GM18499 (cell line): Measurements from ENCODE around the gene APLF.
A peak's percentile ranks its signal among the peaks of the same experiment; 100 is the strongest.

Experiments
- ATAC-seq: cut with Tn5 transposase; IDR thresholded peaks from one replicate; pipeline ENCODE4 v1.9.1; 2021; ENCODE audit warnings: moderate number of reproducible peaks; ENCODE audit not compliant: insufficient read depth, unreplicated experiment

Gene APLF, protein sequence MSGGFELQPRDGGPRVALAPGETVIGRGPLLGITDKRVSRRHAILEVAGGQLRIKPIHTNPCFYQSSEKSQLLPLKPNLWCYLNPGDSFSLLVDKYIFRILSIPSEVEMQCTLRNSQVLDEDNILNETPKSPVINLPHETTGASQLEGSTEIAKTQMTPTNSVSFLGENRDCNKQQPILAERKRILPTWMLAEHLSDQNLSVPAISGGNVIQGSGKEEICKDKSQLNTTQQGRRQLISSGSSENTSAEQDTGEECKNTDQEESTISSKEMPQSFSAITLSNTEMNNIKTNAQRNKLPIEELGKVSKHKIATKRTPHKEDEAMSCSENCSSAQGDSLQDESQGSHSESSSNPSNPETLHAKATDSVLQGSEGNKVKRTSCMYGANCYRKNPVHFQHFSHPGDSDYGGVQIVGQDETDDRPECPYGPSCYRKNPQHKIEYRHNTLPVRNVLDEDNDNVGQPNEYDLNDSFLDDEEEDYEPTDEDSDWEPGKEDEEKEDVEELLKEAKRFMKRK

DNA sequence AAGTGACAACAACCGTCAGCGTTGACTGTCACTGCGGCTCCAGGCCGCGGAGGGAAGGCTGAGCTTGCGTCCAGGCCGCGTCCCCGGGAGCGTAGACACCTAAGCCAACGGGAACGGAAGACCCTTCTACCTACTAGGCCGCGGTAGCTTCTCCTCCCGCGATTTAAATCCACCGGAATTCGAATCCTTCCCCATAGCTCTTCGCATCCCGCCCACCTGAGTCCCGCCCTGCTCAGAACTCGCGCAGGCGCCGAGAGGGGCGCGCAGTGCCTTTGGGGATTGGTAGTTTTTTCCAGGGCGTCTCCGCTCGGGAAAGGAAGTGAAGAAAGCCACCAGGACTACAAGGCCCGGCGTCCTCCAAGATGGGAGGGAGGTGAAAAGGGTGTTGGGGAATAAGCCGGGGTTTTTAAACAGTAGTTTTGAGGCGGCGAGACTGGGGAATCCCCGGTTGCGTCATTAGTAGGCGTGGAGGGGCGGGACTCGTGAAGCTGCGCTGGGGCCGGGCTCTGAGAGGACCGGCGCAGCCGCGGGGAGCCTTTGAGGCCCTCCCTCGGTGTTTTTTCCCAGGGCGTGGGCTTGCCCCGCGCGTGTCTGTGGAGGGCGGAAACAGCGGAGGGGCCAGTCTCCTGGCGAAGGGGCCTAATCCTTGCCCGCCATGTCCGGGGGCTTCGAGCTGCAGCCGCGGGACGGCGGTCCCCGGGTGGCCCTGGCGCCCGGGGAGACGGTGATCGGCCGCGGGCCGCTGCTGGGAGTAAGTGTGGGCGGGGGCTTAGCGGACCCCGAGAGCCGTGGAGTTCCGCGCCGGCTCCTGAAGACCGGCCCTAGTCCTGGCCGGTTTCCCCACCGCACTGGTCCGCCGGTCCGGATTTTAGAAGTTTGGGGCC is at the start of gene APLF, which contains the start of gene FBXO48:
TSS of gene APLF (plus strand) at position 509 of the 884 bp plus-strand sequence. CDS start at position 656, 147 bp downstream.
TSS of gene FBXO48 (minus strand) at position 218 of the 884 bp plus-strand sequence. CDS start 2,149 bp downstream, outside the sequence.
- peak; percentile 90 for ATAC-seq

DNA sequence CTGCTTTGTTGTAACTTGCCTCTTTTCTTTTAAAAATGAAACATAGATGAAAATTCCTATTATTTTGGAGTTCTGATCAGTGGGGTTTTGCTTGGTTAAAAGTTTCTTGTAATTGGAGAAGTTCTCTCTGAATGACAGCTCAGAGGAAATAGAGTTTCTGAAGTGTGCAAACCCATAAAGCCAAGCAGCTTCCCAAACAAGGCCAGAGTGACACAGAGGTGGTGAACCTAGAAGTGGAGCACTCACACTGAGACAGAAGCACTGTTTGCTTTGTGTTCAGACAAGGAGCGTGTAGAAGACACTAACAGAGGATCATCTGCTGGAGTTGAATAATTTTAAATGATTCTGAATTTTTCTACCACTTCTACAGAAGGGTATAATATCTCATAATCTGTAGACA is 49.5 kb upstream of the APLF start:
- ATAC-seq: no peak

DNA sequence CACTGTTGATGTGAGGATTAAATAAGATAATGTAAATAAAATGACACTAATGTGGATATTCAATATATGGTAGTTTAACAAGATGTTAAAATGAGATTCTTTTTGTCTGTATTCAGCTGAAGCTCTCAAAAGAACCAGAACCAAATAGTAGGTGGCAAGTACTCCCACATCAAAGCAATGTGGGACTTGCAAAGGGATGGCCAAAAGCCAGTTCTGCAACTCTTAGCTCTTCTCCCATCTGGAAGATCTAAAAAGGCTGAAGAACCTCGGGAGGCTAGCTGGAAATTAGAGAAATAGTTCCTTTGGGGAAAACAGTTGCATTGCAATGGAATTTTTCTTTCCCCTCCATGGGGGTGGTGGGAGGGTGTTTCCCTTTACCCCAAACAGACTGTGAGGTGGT is 49.0 kb upstream of the APLF start:
- ATAC-seq: no peak

DNA sequence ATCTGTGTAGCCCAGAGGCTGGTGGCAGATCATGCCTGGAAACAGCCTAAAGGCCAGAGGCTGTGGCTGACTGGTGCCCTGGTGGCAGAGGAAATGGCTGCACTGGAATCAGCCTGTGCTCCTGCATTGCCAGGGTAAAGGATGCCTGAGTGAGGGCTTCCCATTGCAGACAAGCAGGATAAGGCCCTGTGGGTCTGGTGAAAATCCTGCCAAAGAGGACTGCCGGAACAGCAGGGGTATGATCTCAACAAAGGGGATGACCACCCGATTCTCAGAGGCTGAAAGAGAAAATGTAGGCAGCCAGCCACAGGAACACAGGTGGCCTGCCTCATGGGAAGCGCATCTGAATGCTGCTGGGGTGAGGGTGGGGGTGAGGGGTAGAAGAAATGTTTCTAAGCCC is 48.5 kb upstream of the APLF start:
- ATAC-seq: no peak

DNA sequence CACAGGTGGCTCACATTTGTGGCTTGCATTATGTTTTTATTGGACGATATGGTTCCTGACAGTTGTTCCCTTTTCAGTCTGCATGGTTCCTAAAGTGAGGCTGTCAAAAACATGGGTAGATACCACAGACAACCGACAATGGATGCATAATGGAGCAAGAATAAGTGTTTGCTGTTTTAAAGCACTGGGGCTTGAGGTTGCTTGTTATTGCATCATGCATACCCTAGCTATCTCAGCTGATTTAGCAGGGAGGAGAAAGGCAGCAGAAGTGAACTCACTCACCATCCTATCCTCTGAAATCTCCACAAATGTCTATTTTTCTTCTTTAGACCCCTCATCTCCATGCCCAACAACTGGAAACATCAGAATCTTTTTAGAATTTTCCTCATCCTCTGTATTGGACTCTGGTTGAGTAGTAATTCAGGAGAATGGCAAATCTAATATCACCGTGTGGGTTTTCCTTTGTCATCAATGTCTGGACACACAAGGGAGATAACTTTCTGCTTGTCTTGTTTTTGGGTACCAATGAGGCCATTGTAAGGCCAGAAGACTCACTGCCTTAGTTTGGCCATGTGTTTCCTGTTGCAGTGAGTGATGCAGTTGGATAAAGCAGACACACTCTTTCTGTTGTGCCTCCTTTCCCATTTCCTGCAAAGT is 47.0 kb upstream of the APLF start:
- ATAC-seq: no peak

DNA sequence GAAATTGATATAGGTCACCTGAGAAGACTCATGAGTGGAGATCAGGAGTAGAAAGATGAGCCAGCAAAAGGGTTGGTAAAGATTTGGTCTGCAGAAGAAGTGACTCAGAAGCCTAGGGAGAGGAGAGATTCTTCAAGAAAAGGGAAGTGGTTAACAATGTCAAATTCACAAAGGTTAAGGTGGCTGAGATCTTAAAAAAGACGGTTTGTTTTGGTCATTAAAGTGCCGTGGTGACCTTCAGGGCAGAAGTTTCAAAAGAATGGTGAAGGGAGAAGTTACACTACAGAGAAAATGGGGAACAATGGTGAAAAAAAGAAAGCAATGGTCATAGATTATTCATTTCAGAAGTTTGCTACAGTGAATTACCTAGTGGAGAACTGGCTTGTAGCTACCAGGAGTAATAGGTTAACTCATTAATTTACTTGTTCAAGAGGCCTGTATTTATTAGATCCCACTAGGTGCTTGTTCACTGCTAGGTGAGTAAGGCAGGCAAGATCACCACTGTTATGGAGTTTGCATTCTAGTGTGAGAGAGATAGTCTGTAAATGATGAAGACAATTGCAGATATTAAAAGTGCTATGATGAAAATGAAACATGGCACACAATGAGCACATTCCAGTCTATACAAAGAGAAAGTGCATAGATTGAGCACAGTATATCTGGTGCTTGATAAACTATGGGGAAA is 43.3 kb upstream of the APLF start:
- ATAC-seq: peak; percentile 75

DNA sequence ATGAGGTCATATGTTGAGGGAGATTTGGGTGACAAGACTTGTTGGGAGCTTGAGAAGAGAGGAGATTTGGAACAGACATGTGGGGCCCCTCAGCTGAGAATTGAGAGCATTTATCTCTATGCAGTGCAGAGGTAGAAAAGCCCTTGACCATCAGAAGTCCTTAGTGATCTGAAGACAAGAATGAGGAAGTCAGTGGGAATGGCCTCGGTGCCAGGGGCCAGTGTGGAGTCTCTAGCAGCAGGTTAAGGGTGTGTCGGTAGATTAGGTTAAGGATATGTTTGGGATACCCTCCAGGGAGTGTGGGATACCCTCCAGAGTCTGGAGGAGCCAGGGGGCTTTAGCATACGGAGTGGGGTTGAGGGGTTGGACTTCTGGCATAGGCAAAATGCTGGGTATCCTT is 41.9 kb upstream of the APLF start:
- ATAC-seq: no peak

DNA sequence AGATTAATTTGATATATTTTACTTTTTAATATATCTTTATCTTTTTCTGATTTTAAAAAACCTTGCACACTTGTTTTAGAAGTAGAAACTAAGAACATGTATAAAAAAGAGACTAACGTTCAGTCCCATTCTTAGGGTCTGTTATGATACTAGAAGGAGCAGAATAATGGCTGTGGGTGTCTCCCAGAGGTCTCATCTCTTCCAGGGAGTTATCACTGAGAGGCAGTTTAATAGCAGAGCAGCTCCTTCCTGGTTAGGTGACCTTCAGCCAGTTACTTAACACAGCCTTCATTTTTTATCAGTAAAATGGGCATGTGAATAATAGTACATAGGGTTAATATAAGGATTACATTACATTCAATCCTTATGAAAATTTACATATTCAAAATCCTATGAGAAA is 40.9 kb upstream of the APLF start:
- no peak for ATAC-seq

DNA sequence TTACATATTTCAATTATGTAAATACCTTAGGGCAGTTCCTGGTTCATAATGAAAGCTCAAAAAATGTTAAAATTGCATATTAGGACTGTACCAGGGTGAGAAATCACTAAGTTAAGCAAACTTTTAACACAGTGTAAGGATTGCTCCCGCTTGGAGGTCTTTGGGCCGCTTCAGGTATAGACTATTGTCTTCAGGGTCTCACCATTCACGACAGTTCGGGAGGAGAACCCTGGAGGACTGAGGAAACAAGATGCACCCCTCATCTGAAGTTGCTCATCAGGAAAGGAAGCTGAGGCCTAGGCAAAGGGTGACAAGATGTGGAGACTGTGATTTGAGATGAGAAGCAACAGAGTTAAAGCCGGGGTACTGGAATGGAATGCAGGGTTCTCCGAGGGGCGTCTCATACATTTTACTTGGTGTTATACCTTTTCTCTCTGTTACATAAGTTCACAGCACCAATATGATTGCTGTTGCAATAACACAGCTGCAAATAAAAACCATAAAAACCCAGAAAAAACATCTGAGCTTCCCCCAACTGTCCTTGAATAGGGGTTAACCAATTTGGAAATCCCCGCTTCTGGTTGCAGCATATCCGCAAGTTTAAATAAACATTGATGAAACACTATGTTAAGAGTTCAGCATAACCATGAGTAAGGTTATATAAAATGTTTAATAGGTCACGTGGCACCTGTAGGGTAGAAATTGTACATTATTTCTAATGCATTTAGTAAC is 40.4 kb upstream of the APLF start:
- no peak for ATAC-seq

DNA sequence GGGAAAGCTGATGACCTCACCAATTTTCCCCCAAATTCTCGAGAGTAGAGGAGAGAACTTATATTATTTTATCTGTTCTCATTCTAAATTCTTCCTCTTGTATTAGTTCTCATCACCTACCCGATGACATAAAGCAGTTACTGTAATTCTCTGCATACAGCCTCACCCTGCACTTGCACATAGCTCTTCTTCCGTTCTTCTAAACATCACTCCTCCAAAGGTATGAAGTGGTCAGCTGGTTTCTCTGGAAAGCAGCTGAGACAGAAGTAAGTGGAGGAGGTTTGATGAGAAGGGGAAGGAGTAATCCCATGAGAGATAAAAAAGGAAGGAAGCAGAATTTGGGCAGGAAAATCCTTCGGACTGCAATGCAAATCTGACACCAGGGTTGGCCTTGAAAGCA is 39.3 kb upstream of the APLF start:
- no peak for ATAC-seq

DNA sequence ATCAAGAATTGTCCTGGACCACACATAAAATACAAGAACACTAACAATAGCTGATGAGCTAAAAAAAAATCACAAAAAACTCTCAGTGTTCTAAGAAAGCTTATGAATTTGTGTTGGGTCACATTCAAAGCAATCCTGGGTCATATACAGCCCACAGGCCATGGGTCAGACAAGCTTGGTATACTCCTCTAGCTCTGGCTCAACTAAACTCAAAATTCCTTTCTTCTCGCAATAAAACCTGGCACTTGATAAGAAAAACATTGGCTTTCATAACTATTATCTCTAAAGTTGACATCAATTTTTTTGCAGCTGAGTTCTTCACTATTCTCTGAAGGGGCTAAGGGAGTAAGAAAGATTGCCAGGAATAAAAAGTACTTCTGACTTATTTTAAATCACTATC is 38.6 kb upstream of the APLF start:
- ATAC-seq: no peak

DNA sequence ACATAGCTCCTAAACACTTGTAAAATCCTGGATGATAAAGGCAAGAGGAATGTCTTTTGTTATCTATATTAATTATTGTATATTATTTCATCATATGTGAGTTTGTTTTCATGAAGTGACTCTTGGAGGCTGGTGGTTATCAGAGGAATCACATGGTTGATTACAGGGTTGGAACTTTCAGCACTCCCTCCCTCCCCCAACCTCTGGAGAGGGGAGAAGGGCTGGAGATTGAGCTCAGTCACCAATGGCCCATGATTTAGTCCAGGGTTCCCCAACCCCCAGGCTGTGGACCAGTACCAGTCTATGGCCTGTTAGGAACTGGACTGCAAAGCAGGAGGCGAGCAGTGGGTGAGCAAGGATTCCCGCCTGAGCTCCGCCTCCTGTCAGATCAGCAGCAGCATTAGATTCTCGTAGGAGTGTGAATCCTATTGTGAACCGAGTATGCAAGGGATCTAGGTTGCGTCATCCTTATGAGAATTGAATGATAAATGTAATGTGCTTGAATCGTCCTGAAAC is 38.0 kb upstream of the APLF start:
- no peak for ATAC-seq

DNA sequence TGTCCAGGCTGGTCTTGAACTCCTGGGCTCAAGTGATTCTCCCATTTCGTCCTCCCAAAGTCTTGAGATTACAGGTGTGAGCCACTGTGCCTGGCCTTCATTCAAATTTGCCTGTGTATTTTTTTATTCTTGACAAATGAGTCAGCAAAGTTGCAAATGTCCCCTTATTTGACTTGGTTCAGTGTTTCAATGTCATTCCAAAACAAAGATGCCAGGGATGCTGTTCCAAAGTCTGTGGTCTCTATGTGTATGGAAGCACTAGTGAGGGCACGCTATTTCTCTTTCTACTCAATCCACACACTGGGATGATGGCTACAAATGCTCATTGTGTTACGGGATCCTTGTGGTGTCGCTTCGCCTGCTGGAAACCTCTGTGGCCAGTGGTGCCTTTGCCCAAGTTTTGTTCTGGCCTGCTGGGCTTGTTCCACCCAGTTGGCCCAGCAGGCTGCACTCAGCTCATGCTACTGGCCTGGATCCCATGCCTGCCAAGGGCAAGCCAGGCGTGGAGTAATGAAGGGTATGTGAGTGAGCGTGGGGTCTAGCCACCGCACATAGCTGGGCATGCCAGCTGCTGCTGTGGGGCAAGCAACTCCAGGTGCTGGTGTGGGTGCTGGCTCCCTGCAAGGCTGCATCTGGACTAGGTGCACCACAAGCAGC is 35.9 kb upstream of the APLF start:
- no peak for ATAC-seq

DNA sequence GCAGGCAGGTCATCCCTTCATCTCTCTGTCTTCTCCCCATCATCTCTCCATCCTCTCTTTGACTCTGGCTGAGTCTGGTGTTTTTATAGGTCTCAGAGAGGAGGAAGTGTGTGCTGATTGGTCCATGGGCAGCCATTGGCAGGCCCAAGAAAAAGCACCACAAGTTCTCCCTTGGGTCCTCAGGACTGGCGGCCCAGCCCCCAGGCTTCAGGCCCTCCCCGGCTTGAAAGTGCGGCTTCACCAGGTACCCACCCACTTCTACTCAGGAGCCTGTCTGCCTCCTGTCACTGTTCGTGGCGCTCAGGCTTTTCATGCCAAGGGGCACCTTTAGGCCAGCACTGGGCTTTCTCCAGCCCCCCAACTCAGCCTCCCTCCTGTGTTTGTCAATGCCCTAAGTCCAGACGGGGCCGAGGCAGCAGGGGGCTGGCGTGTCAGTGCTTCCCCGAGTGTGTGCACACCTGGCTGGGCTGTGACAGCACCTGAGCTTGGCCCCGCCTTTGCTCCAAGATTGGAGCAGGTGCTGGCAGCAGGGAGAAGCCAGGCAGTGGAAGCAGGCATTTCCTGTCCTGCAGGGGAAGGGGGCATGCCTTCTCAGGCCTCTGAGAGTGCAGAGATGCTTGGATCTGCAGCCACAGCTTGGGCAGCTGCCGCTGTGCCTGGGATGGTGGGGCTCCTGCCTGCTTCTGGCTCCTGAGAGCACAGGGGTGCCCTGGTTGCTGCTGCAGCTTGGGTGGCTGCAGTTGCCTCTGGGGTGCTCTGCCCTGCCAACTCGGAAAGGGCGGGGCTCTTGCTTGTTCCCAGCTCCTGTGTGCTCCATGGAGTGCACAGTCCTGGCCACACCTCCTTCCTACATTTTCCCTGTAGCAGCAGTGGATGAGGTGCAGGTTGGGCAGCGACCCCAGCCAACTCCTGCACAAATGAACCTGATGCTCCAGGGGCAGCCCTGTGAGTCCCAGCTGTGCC is 34.4 kb upstream of the APLF start:
- ATAC-seq: no peak

DNA sequence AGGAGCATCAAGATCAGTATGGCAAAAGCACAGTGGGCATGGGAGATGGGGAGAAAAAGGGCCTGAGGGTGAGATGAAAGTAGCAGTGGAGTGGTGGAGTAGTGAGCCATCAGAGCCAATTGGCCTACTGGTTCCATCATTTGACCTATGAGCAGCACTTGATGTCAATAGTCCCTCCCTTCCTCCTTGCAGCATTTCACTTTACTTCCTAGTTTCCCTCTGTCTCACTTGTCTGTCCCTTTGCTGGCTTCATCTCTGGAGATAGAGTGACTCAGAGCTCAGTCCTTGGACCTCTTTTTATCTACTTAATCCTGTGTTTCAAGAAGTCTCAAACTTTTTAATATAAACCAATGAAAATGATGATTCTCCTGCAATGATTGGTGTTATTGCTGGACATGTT is 32.4 kb upstream of the APLF start:
- no peak for ATAC-seq

DNA sequence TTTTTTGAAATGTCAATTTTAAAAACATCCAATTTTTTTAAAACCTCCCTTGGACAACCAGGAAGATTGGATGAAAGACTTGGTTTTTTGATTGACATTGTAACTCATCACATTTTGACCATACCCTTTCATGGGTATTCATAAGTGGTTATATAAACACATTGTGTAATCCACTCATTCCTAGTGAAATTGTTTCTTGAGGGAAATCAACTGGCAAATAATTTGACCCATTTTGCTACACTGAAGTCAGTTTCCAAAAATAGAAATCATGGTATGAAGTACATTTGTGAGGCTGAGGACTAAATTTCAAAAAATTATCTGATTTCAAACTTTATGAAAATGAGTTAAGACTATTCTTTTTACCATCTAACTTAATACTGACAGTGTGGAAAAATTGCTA is 31.8 kb upstream of the APLF start:
- no peak for ATAC-seq

DNA sequence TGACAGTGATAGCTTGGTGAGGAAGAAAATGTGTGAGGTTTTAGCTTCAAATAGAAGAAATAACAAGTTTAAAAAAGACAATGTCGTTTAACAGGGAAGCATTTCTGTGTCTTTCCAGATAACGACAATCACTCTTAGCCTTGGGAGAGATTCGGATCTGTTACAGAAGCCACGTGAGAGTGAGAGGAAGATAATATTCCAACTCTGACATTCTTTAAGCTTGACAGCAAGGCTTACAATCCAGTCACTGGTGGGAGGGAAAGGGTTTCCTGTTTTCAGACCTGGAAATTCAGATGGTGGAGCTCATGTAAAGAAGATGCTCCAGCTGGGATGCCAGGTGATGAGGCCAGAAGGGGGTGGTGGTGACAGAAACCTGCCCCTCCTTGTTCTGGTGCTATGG is 31.1 kb upstream of the APLF start:
- no peak for ATAC-seq
